DMS53 treated with DMSO at 0.1 percent for 48 hours (cell line): Measurements from ENCODE around the gene WASHC2A.
"Not testable (repeated sequence)": the region's sequence is repeated elsewhere in the genome, so short reads cannot be mapped to it uniquely, and the experiment has no call there.

ENCODE experiments used
- DNase-seq: peaks from one replicate; lab custom pipeline; 2025; ENCODE audit not compliant: unreplicated experiment; lab: John Stamatoyannopoulos, UW

Gene WASHC2A

DNA sequence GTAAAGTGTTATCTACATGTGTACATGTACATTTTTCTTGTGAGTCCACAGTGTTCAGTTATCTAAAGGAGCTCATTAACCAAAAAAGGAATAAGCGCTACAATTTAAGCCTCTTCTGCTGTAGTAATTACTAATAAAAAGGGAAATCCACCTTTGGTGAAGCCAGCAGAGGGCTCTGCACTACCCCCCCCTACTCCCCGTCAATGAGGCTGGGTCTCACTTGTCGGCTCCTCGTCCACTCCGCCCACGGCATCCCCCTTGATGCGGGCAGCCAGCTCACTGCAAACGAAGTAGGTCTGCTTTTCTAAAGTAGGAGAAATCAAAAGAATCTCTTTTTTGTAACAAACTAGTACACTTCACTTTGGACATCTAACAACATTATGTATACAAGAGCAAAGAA lies 4.7 kb upstream of the WASHC2A start:
- no peak for DNase-seq

DNA sequence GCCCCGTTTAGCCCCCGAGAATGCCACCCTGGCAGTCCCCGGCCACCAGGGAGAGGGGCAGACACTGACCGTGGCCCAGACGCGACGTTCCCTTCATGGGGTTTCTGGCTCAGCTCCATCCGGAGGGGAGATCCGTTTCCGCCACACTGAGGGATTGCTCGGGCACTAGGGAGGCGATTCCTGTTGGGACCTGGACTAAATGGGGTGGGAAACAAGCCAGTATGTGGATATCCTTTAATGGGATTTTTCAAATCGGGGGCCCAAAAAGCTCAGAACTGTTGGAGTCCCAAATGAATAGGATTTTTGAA lies 552 bp downstream of the WASHC2A start:
- DNase-seq, result not testable (repeated sequence)

DNA sequence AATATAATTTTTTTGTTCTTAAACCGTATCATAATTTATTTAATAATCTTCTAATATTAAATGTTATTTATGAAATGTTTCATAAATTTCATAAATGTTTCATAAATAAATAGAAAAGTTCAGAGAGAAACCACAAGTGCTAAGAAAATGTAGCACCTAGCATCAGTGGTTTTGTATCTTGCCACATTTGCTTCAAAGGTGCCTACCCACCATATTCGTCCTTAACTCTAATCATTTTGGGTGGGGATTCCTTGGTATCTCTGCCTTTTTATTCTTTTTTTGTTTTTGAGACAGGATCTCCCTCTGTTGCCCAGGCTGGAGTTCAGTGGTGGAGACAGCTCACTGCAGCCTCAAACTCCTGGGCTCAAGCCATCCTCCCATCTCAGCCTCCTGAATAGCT lies 7.4 kb downstream of the WASHC2A start:
- DNase-seq, result not testable (repeated sequence)

DNA sequence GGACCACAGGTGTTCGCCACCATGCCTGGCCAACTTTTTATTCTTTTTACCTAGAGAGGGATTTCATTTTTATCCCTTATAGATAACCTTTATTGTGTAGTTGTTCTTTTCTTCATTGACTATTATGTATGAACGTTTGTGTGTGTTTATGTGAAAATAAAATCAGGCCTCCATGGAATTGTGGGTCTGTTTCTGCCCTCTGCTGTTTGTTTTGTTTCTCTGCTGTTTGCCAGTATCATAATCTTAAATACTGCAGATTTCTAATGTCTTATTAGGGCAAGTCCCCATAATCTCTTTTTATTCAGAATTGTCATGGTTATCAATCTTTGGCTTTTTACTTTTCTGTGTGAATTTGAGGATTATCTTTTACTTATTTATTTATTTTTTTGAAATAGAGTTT lies 7.8 kb downstream of the WASHC2A start:
- DNase-seq, result not testable (repeated sequence)

DNA sequence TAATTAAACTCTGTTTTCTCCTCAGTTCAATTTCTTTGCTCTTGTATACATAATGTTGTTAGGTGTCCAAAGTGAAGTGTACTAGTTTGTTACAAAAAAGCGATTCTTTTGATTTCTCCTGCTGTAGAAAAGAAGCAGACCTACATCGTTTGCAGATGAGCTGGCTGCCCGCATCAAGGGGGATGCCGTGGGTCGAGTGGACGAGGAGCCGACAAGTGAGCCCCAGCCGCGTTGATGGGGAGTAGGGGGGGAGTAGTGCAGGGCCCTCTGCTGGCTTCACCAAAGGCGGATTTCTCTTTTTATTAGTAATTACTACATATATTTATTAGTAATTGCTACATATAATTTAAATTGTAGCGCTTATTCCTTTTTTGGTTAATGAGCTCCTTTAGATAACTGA lies 23.6 kb downstream of the WASHC2A start:
- DNase-seq, result not testable (repeated sequence)

DNA sequence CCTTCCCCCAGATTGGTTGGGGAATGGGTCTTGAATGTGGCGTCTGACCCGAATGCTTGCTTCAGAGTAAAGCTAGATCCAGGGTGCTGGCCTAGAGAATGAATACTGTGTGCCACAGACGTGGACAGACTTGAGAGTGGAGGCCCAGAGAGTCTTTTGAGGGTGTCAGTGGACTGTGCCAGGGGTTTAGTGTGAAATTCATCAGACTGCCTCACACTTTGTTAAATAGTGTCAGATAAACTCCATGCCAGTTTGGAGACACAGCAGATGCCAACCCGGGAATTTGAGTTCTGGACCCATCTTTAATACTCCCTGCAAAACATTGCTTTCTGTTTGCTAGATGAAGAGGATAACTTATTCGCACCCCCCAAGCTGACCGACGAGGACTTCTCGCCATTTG lies 25.2 kb downstream of the WASHC2A start:
- DNase-seq, result not testable (repeated sequence)

DNA sequence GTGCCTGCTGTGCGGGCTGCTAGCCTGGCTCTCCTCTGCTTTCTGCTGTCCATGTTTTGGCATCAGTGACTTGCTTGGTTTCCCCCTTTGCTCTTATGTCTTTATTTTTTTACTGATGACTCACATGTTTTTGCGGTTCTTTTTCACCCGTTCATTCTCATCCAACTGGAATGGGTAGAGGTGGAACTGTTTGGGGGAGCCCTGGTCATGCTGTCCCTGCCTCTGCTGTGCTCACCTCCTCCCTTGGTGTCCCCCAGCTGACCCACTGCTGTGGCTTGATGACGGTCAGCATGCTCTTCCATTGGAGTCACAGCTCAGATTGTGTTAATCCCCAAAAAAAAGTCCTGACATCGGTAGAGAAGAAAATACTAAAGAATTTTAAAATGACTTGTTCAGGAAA lies 26.9 kb downstream of the WASHC2A start:
- not testable (repeated sequence) for DNase-seq

DNA sequence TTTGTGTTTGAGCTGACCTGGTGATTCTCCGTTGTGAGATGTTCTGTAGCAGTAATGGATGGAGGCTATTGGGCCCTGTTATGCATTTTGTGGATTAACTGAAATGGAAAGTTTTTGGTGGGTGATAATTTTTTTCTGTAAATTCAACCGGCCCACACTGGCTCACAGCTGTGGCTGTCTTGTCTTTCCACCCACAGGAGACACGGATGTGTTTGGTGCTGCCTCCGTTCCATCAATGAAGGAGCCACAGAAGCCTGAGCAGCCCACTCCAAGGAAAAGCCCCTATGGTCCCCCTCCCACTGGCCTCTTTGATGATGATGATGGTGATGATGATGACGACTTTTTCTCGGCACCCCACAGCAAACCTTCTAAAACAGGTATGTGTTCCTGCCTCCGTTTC lies 27.6 kb downstream of the WASHC2A start:
- DNase-seq, result not testable (repeated sequence)

DNA sequence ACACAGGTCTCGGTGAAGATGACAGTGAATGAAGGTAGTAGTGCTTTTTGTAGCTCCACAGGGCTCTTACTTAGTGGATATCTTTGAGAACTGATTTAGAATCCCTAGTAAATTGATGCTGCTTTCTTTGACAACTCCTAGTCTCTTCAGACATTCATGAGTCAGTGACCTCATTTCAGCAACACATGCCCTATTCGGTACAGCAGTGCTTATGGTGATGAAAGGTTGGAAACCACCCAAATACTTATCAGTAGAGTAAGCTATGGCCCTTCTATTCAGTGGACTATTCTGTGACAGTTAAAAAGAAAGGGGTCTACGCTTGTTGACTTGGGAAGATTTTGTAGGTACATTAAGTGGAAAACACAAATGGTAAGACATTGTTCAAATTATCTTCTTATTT lies 29.0 kb downstream of the WASHC2A start:
- DNase-seq, result not testable (repeated sequence)

DNA sequence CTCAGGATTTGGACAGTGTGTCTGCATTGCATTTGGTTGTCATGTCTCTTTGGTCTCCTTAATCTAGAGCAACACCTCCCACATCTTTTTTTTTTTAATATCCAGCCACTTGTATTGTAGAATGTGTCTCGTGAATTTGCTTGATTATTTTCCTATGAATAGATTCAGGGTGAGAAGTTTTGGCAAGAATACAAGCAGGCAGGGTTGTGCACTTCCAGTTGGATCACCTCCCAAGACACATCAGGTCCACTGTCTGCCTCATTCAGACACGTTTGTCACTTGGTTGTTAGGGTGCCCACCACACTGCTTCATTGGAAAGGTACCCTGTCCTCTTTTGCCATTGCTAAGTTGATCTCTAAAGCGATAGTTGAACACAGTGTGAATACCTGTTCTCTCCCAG lies 30.9 kb downstream of the WASHC2A start:
- DNase-seq, result not testable (repeated sequence)

DNA sequence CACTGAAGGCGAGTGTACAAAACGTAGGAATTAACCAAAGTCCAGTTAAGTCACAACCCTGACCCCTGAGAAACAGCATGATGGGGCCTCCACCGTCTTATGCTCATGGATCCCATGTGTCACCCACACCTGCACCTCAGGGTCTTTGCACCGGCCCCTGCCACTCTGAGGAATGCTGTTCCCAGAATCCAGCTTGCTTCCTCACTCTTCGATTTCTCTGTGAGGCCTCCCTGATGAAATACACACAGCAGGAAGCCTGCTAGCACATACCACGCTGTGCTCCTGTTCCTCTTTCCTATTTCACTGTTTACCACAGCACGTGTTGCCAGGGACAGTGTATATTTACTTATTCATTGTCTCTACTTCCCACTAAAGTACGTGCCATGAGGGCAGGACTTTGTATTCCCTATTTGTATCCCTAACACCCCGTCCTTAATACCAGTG lies 33.4 kb downstream of the WASHC2A start:
- DNase-seq, result not testable (repeated sequence)

DNA sequence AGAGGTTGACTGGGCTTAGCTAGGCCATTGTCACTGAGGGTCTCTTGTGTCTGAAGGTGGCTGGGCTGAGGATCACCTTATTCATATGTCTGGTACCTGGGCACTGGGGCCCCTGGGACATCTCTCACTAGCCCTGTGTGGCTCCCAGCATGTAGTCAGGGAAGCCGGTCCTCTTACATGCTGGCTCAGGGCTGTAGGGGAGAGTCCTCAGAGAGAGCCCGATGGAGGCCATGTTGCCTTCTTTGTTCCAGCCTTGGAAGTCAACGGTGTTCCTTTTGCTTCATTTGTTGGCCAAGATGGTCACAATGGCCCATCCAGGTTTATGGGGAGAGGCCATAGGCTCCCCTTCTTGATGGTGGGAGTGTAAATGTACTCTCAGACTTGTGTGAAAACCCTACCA lies 34.0 kb downstream of the WASHC2A start:
- DNase-seq, result not testable (repeated sequence)

DNA sequence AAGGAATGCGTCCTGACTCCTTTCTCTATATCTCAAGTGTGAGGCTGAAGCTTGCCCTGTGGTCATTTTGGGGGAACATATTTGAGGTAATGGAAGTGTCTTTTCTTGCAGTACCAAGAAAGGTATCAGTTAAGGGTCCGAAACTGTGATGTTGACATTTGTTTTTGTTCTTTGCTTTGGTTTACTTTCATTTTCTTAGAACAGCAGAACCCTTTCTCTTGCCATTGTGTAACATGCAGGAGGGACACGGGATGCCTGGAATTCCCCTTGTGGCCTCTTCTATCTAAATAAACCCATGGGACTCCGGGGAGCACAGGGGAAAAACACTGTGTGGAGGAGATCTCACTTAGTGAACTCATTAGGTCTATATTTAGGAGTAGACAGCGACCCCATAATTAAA lies 34.5 kb downstream of the WASHC2A start:
- DNase-seq, result not testable (repeated sequence)

DNA sequence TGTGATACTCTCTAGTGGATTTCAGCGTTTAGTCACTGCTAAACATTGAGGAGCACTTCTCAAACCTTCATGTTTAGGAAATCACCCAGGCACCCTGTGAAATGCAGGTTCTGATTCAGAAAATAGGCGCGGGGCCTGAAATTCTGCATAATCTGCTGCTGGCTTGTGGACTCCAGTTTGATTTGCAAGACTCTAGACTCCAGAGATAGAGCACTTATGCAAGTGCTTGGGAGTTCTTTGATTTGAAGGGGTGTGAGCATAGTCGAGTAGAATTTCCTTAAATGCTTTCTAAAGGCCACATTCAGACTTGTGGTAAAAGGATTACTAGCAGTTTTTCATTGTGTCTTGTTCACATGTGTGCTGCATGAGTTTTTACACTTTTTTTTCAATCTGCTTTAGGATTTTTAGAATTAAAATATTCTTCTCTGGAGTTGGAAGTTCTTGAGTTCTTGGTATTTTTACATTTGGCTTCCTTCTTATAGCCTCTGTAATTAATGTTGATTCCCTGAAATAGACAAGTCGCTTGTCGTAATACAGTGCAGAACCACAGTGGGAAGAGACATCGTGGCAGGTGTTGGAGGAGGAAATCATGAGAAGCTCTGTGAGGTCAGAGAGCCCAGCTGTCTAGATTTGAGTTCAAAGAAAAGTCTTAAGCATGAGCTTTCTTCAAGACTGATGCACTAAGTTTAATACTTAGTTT lies 41.4 kb downstream of the WASHC2A start:
- not testable (repeated sequence) for DNase-seq

DNA sequence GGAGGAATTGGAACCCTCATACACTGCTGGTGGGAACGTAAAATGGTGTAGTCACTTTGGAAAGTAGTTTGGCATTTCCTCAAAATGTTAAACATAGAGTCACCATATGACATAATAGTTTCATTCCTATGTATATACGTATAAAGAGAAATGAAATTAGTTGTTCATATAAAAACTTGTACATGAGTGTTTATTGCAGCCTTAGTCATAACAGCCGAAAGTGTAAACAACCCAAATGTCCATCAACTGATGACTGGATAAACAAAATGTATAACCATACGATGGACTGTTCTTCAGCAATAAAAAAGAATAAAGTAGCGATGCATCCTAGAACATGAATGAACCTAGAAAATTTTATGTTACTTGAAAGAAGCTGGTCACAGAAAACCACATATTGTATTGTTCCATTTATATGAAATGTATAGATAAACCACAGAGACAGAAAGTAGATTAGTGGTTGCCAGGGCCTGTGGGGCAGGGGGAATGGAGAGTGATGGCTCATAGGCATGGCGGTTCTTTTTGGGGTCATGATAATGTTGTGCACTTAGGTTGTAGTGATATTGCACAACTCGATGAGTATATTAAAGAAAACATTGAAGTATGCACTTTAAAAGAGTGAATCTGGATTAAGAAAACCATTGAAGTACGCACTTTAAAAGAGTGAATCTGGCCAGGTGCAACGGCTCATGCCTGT lies 44.8 kb downstream of the WASHC2A start:
- DNase-seq, result not testable (repeated sequence)

DNA sequence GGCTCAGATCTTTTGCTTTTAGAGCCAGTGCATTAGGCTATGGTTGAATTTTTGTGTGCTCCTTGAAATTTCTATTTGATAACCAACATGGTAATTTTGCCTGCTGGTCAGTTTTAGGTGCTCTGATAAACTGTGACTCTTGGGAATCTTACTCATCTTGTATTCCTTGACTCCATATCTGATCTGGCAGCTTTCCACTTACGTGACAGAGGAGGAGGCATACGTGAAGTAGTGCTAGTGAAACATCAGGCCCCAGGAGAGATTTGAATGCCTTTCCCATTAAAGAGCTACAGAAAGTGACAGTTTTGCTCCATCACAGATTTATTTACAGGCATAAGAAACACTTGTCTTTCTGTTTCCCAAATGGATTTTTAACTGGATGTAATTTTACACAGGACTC lies 59.0 kb downstream of the WASHC2A start:
- not testable (repeated sequence) for DNase-seq

DNA sequence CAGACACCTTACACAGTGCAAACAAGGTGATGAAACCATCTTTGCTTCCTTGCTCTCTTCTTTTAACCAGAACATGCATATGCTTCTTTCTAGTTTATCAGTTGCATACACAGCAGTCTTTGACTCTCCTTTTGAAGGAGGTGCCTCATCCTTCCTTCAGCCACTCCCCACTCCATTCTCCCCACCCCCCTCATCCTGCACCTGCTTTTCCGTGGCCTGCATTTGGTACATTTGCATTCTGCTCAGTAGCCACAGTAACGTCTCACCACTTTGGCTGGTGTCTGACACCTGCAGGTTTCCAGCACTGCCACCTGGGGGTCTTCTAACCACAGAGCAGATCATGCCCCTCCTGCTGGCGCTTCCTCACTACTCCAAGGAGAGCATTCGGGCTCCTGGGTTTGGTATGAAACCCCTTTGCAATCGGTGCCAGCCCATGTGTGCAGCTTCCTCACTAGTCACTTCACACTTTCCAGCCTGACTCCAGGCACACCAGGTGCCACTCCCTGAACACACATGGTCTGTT lies 60.1 kb downstream of the WASHC2A start:
- DNase-seq, result not testable (repeated sequence)

DNA sequence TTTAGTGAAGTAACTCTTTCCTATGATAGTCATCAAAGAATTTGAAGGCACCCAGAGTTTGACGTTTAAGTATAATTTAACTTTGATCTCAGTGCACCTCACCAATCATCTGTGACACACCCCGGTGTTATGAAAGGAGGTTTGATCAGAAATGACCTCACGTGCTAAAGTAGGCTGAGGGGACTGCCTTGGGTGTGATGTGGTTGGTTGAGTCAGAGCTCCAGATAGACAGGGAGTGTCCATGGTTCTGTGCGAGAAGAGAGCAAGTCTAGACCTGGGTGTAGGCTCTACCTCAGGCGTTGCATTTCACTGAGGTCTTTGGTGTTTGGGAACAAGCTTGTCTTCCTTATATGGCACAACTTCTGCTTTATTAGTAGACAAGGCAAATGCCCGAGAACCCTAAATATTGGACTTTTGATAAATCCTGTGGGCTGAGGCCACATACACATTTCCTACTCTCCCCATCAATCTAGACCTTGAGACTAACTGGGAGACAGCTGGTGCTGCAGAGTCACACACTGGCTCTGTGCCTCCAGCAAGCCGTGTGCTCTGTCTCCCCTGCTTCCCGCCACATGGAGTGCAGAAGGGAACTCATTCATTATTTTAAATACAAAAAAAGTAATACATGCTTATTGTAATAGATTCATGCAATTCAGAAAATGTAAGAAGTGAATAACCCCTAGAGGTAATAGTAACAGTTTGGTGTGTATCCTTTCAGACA lies 63.7 kb downstream of the WASHC2A start:
- DNase-seq, result not testable (repeated sequence)

DNA sequence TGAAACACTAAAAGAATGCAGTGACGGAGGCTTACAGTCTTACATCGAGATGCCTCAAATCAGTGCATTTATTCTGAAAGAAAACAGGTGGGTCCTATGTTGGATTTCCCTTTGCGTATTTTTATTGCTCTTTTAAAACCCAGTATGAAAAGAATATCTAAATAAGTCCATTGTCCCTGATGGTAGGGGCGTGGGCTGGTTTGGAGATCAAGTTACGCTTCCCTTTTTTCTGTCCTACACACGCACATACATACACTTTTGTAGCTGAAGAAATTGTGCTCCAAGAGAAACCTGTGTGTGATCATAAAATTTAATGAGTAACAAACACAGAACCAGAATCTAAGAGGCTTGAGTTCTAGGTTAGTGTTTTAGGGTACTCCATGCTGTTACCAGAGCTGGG lies 64.6 kb downstream of the WASHC2A start:
- DNase-seq, result not testable (repeated sequence)

DNA sequence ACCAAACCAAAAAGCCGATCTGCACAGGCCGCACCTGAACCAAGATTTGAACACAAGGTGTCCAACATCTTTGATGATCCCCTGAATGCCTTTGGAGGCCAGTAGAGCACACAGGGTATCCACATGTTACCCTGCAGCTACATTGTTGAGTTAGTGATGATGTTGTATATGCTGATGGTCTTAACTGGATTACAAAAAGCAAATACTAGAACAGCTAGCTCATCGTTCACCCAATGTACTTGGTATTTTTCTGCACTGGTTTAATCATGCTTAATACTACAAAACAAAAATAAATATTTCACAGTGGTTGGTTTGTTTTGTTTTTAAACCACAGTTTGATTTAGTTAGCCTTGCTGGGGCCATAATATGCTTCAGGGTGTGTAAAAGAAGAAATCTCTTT lies 65.1 kb downstream of the WASHC2A start:
- DNase-seq, result not testable (repeated sequence)

DNA sequence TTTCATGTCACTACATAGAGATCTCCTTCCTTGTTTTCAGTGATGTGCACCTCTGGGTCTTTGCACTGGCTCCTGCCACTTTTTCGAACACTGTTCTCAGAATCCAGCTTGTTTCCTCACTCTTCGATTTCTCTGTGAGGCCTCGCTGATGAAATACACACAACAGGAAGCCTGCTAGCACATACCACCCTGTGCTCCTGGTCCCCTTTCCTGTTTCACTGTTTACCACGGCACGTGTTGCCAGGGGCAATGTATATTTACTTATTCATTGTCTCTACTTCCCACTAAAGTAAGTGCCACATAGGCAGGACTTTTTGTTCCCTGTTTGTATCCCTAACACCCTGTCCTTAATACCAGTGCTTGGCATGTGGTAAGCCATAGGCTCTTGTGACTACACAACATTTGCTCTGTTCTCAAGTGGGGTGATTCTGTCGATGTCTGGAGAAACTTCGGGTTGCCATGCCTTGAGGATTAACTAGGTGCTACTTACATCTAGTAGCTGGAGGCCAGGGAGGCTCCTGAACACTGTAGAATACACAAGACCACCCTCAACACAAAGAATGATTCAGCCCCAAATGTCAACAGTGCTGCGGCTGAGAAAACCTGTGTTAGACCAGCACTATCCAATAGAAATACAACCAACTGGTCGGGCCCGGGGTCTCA lies 75.9 kb downstream of the WASHC2A start:
- not testable (repeated sequence) for DNase-seq
